GM21825 (cell line): ENCODE results near the gene APIP.

Experiments
- ATAC-seq: cut with Tn5 transposase; IDR thresholded peaks from one replicate; pipeline ENCODE4 v1.9.1; 2021; ENCODE audit warnings: mild to moderate bottlenecking, moderate library complexity; ENCODE audit not compliant: unreplicated experiment

Gene APIP

GRCh38 chr11:34890089-34890488, 26.1 kb downstream of the APIP start:
- ATAC-seq, result no peak

GRCh38 chr11:34887260-34887659, 28.9 kb downstream of the APIP start:
- ATAC-seq, result no peak

GRCh38 chr11:34886609-34887008, 29.6 kb downstream of the APIP start:
- ATAC-seq, result no peak

GRCh38 chr11:34881900-34882299, 34.3 kb downstream of the APIP start:
- ATAC-seq, result no peak

- ATAC-seq, result no peak
Observed at GRCh38 chr11:34877375-34877975, 38.7 kb downstream of the APIP start.

- ATAC-seq, result no peak
Observed at GRCh38 chr11:34874202-34874601, 42.0 kb downstream of the APIP start.

GRCh38 chr11:34870548-34871196, 45.5 kb downstream of the APIP start:
- ATAC-seq, result no peak

- no peak for ATAC-seq
Observed at GRCh38 chr11:34869425-34869824, 46.8 kb downstream of the APIP start.

- no peak for ATAC-seq
Observed at GRCh38 chr11:34866375-34866774, 49.8 kb downstream of the APIP start.

GRCh38 chr11:34865261-34865660, 50.9 kb downstream of the APIP start:
- no peak for ATAC-seq

- ATAC-seq, result no peak
Observed at GRCh38 chr11:34864424-34864823, 51.8 kb downstream of the APIP start.

GRCh38 chr11:34863048-34863447, 53.1 kb downstream of the APIP start:
- ATAC-seq, result no peak

GRCh38 chr11:34860518-34860917, 55.7 kb downstream of the APIP start:
- no peak for ATAC-seq

- no peak for ATAC-seq
Observed at GRCh38 chr11:34860034-34860433, 56.1 kb downstream of the APIP start.

GRCh38 chr11:34859496-34859895, 56.7 kb downstream of the APIP start:
- no peak for ATAC-seq

- ATAC-seq, result no peak
Observed at GRCh38 chr11:34857463-34857862, 58.7 kb downstream of the APIP start.

GRCh38 chr11:34856251-34856650, 59.9 kb downstream of the APIP start:
- no peak for ATAC-seq

GRCh38 chr11:34855754-34856095, 60.5 kb downstream of the APIP start:
- no peak for ATAC-seq

GRCh38 chr11:34855021-34855753, 61.0 kb downstream of the APIP start:
- ATAC-seq, result no peak

GRCh38 chr11:34851916-34852315, 64.3 kb downstream of the APIP start:
- ATAC-seq, result no peak

GRCh38 chr11:34850334-34850733, 65.8 kb downstream of the APIP start:
- ATAC-seq, result no peak

- no peak for ATAC-seq
Observed at GRCh38 chr11:34846467-34846866, 69.7 kb downstream of the APIP start.
